Left renal pelvis (tissue), 4 donors: Measurements from ENCODE around the gene CNTRL. TPM values are rescaled to one million over a fixed set of nuclear protein-coding genes. Genes with fewer than 3 reads are reported as not detected.

Experiments used
- DNase-seq, 4 donors: peaks; one replicate each; pipeline ENCODE4 v3.0.0-alpha.2; 2013; ENCODE audit warnings: low read depth in 4 of 4, low spot score in 3 of 4
- polyA plus RNA-seq, 4 donors: library from polyadenylated mRNA; unstranded; fragments of 120-200 nt; gene quantifications; one replicate each; pipeline ENCODE4 v1.2.1, GENCODE V29; 2013; ENCODE audit not compliant: insufficient read length in 4 of 4

Gene CNTRL
- polyA plus RNA-seq, 4 donors, result 30.4 to 36.7 (median 32.7) TPM

GRCh38 chr9:121196389-121196788 is 121.6 kb downstream of the CNTRL start:
- DNase-seq, result no peak

GRCh38 chr9:121197132-121197531 is 122.4 kb downstream of the CNTRL start:
- no peak for DNase-seq

GRCh38 chr9:121198512-121199042 is 123.8 kb downstream of the CNTRL start:
- DNase-seq, result no peak

- no peak for DNase-seq
Measured at GRCh38 chr9:121199921-121200320, 125.2 kb downstream of the CNTRL start.

GRCh38 chr9:121200356-121200755 is 125.6 kb downstream of the CNTRL start:
- DNase-seq, result no peak

GRCh38 chr9:121201045-121201737 is 126.4 kb downstream of the CNTRL start:
- peak in 1 of 4 donors; percentile 24 for DNase-seq

- peak; percentile 95 to 97 (median 97) for DNase-seq
Measured at GRCh38 chr9:121201738-121202533, 127.2 kb downstream of the CNTRL start, which contains the start of gene RAB14. Gene RAB14 (minus strand): TSS chr9:121201869. CDS start chr9:121193412, 8,457 bp downstream.

GRCh38 chr9:121204121-121204520 is 129.4 kb downstream of the CNTRL start:
- no peak for DNase-seq

- DNase-seq, result no peak
Measured at GRCh38 chr9:121204611-121205010, 129.9 kb downstream of the CNTRL start.

GRCh38 chr9:121206516-121207370 is 132.0 kb downstream of the CNTRL start:
- DNase-seq, result no peak

GRCh38 chr9:121207371-121207940 is 132.7 kb downstream of the CNTRL start:
- DNase-seq, result no peak

- no peak for DNase-seq
Measured at GRCh38 chr9:121210536-121210935, 135.8 kb downstream of the CNTRL start.

- peak; percentile 59 to 69 (median 64) for DNase-seq
Measured at GRCh38 chr9:121213136-121213806, 138.5 kb downstream of the CNTRL start.

GRCh38 chr9:121214005-121214404 is 139.2 kb downstream of the CNTRL start:
- DNase-seq, result no peak

- DNase-seq, result no peak
Measured at GRCh38 chr9:121216271-121216805, 141.6 kb downstream of the CNTRL start.

GRCh38 chr9:121217609-121218292 is 143.0 kb downstream of the CNTRL start:
- no peak for DNase-seq

GRCh38 chr9:121218357-121219027 is 143.7 kb downstream of the CNTRL start:
- no peak for DNase-seq

- DNase-seq, result no peak
Measured at GRCh38 chr9:121219530-121219929, 144.8 kb downstream of the CNTRL start.
